NCI-H1930 (cell line): ENCODE measurements around the gene CASP14.
"Not testable (repeated sequence)": the region's sequence is repeated elsewhere in the genome, so short reads cannot be mapped to it uniquely, and the experiment has no call there.

Experiments
- DNase-seq, 2 experiments: peaks; one replicate each; lab custom pipeline; 2025; lab: John Stamatoyannopoulos, UW

The CASP14 gene

GRCh38 chr19:15048885-15049541, at the start of gene CASP14:
TSS of gene CASP14 (plus strand) at chr19:15049480. CDS start at chr19:15052252, 2,772 bp downstream.
- DNase-seq, result no peak

GRCh38 chr19:15008308-15008707, 41.0 kb upstream of the CASP14 start:
- DNase-seq, result no peak

GRCh38 chr19:15010501-15011300, 38.6 kb upstream of the CASP14 start:
- DNase-seq, result no peak

- no peak for DNase-seq
Measured at GRCh38 chr19:15014579-15014978, 34.7 kb upstream of the CASP14 start.

- no peak for DNase-seq
Measured at GRCh38 chr19:15015946-15016542, 33.2 kb upstream of the CASP14 start.

- not testable (repeated sequence) for DNase-seq
Measured at GRCh38 chr19:15018836-15019235, 30.4 kb upstream of the CASP14 start.

- no peak for DNase-seq
Measured at GRCh38 chr19:15021286-15022007, 27.8 kb upstream of the CASP14 start.

- no peak for DNase-seq
Measured at GRCh38 chr19:15022752-15023151, 26.5 kb upstream of the CASP14 start.

- DNase-seq, result no peak
Measured at GRCh38 chr19:15025217-15025616, 24.1 kb upstream of the CASP14 start.

GRCh38 chr19:15028490-15028889, 20.8 kb upstream of the CASP14 start:
- DNase-seq, result no peak

- no peak for DNase-seq
Measured at GRCh38 chr19:15031675-15032074, 17.6 kb upstream of the CASP14 start.

- DNase-seq, result no peak
Measured at GRCh38 chr19:15035795-15036311, 13.4 kb upstream of the CASP14 start.

GRCh38 chr19:15037586-15037985, 11.7 kb upstream of the CASP14 start:
- DNase-seq, result no peak

- no peak for DNase-seq
Measured at GRCh38 chr19:15038294-15038693, 11.0 kb upstream of the CASP14 start.

GRCh38 chr19:15042003-15042402, 7.3 kb upstream of the CASP14 start:
- DNase-seq, result no peak

GRCh38 chr19:15042826-15043225, 6.5 kb upstream of the CASP14 start:
- no peak for DNase-seq

GRCh38 chr19:15045506-15045905, 3.8 kb upstream of the CASP14 start:
- no peak for DNase-seq

- DNase-seq, result no peak
Measured at GRCh38 chr19:15047680-15048079, 1.6 kb upstream of the CASP14 start.

- no peak for DNase-seq
Measured at GRCh38 chr19:15048128-15048527, 1.2 kb upstream of the CASP14 start.

- no peak for DNase-seq
Measured at GRCh38 chr19:15050639-15051038, 1.4 kb downstream of the CASP14 start.

- DNase-seq, result peak in 1 of 2 experiments; percentile 2
Measured at GRCh38 chr19:15062036-15062435, 12.8 kb downstream of the CASP14 start.

- not testable (repeated sequence) for DNase-seq
Measured at GRCh38 chr19:15070386-15070785, 21.1 kb downstream of the CASP14 start.
